ENCODE results near the gene RUNX2. TPM values are rescaled to one million over a fixed set of nuclear protein-coding genes. Genes with fewer than 3 reads are reported as not detected.
A peak's percentile ranks its signal among the peaks of the same experiment; 100 is the strongest.

RUNX2 gene
- total and polyA plus RNA-seq, 9 donors, result 0.34 to 2.0 (median 0.67) TPM

DNA sequence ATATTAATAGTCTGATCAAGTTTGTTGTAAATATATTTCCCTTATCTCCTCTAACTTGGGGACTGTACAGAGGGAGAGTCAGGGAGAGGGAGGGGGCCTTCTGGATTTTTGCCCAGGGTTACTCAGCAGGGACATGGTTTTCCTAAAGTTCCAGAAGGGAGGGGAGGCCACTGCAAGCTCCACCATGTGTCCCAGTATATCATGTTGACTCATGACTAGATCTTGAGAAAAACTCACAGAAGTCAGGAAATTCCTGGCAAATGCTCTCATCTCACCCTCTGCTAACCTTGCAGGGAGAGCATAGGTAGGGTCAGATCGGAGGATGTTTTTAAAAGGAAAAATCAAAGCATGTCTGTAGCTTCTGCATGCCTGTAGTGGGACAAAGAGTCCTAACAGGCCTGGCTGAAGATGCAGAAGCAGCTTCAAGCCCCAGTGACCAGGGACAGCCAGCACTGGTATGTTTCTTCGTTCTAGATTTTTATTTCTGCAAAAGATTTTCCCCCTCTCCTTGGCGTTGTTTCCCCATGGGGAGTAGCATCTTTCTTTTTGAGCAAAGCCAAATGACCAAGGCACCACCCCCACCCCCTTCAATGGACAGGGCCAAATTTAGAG, 322.5 kb downstream of the RUNX2 start:
- Histone ChIP-seq H3K36me3 (ENCODE audit: control insufficient read depth, insufficient read depth, low read length) (no peaks in the 10 kb centered on the region), H3K27me3 (ENCODE audit: control insufficient read depth, insufficient read depth, low read length) (no peaks in the 10 kb centered on the region), H3K27ac (ENCODE audit: low read length) (no peak overlapping the region), H3K9me3 (replicated peaks; ENCODE audit: control insufficient read depth, low read depth, low read length) (no peaks in the 10 kb centered on the region), H3K4me3 (ENCODE audit: low read length) (no peak overlapping the region), H3K4me1 (ENCODE audit: control insufficient read depth, insufficient read depth, low read length) (peaks cover 22% of the 10 kb centered on the region)
- DNase-seq, result peak; percentile 19
- WGBS (ENCODE audit: insufficient coverage), result no CpG with 5 or more reads among the region's 3 CpGs

DNA sequence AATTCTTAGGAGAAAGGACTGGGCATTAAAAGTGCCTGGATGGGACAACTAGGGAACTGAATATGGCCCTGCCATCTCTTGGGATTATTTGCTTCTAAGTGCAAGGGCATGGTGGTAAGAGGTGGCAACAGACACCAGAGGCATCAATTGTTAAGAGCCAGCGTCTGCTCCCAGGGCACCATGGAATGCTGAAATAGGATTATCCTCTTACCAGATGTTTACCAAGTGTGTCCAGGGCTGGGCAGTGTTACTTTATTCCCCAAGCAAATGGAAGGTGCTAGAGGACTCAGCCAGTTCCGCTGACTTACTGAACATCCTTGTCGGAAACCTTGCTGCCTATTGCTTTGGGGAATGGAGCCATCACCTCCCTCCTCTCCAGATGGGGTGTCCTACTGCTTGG, 323.2 kb downstream of the RUNX2 start:
- Histone ChIP-seq H3K27me3 (ENCODE audit: control insufficient read depth, insufficient read depth, low read length) (no peaks in the 10 kb centered on the region), H3K36me3 (ENCODE audit: control insufficient read depth, insufficient read depth, low read length) (no peaks in the 10 kb centered on the region), H3K27ac (ENCODE audit: low read length) (no peak overlapping the region), H3K4me1 (ENCODE audit: control insufficient read depth, insufficient read depth, low read length) (peaks cover 22% of the 10 kb centered on the region), H3K4me3 (ENCODE audit: low read length) (no peak overlapping the region), H3K9me3 (replicated peaks; ENCODE audit: control insufficient read depth, low read depth, low read length) (no peaks in the 10 kb centered on the region)
- no peak for DNase-seq
- WGBS (ENCODE audit: insufficient coverage), result 93% methylated on average over 2 of the region's 3 CpGs

DNA sequence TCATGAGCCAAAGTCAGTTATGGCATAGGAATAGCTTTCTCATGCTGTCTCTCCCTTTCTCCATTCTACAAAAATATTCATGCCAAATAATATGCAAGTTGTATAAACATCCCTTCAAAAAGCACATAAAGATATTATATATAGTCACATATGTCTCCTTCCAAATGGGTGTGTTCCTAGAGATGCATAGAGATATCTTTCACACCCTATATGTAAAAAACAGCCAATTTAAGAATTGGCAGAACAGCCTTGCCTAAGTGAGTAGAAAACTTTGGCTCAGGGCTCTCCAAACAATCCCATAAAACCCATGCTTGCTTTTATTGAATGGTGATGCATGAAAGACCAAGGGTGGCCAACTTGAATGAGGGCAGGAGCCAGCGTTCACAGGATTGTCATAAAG, 324.3 kb downstream of the RUNX2 start:
- DNase-seq, result no peak
- Histone ChIP-seq H3K36me3 (ENCODE audit: control insufficient read depth, insufficient read depth, low read length) (no peaks in the 10 kb centered on the region), H3K4me1 (ENCODE audit: control insufficient read depth, insufficient read depth, low read length) (peaks cover 17% of the 10 kb centered on the region), H3K27ac (ENCODE audit: low read length) (no peak overlapping the region), H3K9me3 (replicated peaks; ENCODE audit: control insufficient read depth, low read depth, low read length) (no peaks in the 10 kb centered on the region), H3K27me3 (ENCODE audit: control insufficient read depth, insufficient read depth, low read length) (no peaks in the 10 kb centered on the region), H3K4me3 (ENCODE audit: low read length) (no peak overlapping the region)
- no CpG with 5 or more reads among the region's 1 CpG for WGBS (ENCODE audit: insufficient coverage)

DNA sequence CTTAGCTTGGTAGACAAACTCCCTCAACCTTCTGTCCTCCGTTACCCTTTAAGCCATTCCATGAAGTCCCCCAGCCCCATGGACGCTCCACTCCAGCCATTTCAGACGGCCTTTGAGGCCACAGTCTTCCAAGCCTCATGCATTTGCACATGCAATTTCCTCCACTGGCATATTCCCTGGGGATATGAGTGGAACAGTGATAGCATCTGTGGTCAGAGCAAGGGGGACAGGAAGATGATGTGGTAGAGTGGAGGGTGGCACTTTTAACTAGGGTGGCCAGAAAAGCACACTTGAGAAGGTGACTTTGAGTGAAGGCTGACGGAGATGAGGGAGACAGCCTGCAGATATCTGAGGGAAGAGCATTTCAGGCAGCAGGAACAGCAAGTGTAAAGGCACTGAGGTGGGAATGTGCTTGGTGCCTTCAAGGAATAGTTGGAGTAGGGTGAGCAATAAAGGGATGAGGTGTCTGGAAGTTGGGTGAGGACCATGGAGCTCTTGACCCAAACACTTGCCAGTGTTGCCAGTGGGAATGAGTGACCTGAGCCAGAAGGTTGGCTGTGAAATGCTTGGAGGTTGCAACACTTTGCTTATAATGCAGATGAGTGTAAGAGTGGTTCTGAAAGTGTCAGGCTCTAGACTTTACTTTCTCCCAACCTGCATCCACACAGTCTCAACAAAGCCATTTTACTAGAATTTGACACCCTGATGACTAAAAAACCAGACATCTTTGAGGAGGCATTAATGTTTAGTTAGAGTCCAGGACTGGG, 325.2 kb downstream of the RUNX2 start:
- Histone ChIP-seq H3K27me3 (ENCODE audit: control insufficient read depth, insufficient read depth, low read length) (no peaks in the 10 kb centered on the region), H3K27ac (ENCODE audit: low read length) (no peak overlapping the region), H3K4me1 (ENCODE audit: control insufficient read depth, insufficient read depth, low read length) (peaks cover 10% of the 10 kb centered on the region), H3K36me3 (ENCODE audit: control insufficient read depth, insufficient read depth, low read length) (no peaks in the 10 kb centered on the region), H3K9me3 (replicated peaks; ENCODE audit: control insufficient read depth, low read depth, low read length) (no peaks in the 10 kb centered on the region), H3K4me3 (ENCODE audit: low read length) (no peak overlapping the region)
- 95% methylated on average over 2 of the region's 4 CpGs for WGBS (ENCODE audit: insufficient coverage)
- no peak for DNase-seq

DNA sequence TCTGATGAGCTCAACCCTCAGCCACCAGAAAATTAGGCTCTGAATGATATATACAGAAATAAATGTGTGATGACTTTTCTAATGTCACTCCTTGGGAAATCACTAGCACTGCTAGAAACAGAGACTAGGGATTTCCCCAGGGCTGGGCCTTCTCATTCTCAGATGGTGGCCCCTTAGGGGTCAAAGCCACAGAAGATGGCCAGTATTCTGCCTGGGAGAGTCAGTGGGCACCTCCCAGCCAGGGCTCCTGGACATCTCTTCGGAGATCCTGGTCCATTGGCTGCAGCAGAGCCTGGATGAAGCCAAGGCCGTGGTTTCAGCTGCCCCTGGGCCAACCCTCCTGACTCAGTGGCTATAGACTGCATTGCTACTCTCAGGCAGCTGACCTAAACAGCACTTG, 326.5 kb downstream of the RUNX2 start:
- H3K4me1 ChIP-seq (ENCODE audit: control insufficient read depth, insufficient read depth, low read length), result peaks cover 6% of the 10 kb centered on the region
- no peaks in the 10 kb centered on the region for H3K9me3 ChIP-seq (replicated peaks; ENCODE audit: control insufficient read depth, low read depth, low read length)
- DNase-seq, result no peak
- 94% methylated on average over 2 of the region's 2 CpGs for WGBS (ENCODE audit: insufficient coverage)
- H3K27me3 ChIP-seq (ENCODE audit: control insufficient read depth, insufficient read depth, low read length), result peaks cover 4% of the 10 kb centered on the region
- H3K27ac ChIP-seq (ENCODE audit: low read length), result no peak overlapping the region
- no peak overlapping the region for H3K4me3 ChIP-seq (ENCODE audit: low read length)
- no peaks in the 10 kb centered on the region for H3K36me3 ChIP-seq (ENCODE audit: control insufficient read depth, insufficient read depth, low read length)

DNA sequence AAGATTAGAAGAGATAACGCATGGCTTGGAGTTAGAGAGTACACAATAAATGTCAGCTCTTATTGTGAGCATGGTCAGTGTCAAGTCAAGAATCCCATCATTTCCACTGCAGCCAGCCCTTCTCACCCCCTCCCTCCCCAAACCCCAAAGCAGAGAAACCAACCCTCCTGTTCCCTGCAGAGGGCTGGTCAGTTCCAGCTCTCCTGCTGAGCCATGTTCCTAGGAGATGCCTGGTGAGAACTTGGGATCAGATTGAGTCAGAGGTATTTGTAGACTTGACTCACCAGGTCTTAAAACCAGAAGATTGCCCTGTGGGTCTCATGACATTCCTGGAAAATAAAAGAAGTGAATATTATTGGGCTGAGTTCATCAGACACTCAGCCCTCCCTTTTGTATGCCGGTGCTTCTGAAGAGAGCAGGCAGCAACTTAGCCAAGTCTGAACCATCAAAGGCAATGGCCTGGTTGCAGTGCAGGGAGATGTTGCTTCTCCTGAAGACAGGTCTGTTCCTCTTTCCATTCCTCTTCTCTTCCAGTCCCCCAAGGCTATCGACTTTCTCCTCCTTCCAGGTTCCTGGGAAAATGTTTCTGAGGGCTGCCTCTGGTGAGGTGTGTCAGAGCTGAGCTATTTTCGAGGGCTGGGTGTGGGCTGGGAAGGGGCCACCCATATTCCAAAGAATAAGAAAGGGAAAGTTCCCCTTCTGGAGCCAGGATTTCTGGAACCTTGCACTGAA, 327.8 kb downstream of the RUNX2 start:
- Histone ChIP-seq H3K4me3 (ENCODE audit: low read length) (no peak overlapping the region), H3K9me3 (replicated peaks; ENCODE audit: control insufficient read depth, low read depth, low read length) (no peaks in the 10 kb centered on the region), H3K4me1 (ENCODE audit: control insufficient read depth, insufficient read depth, low read length) (peaks cover under 1% of the 10 kb centered on the region), H3K27ac (ENCODE audit: low read length) (no peak overlapping the region), H3K36me3 (ENCODE audit: control insufficient read depth, insufficient read depth, low read length) (no peaks in the 10 kb centered on the region), H3K27me3 (ENCODE audit: control insufficient read depth, insufficient read depth, low read length) (peaks cover 4% of the 10 kb centered on the region)
- DNase-seq, result no peak
- no CpG with 5 or more reads among the region's 4 CpGs for WGBS (ENCODE audit: insufficient coverage)

DNA sequence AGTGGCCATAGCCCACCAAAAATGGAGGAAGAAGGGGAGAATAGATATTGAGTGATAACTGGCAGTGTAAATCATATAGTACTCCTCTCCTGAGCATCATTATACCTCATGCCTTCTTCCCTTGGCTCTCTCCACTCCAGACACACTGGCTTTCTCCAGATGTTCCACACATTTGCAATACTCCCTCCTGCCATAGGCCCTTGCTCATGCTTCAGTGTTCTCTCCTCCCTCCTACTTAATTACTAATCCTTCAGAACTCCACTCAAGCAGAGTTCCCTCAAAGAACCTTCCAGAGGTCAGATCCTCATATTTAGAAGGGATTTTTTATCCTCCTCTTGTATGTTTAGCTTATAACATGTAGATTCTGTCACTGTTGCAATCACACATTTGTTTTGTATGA, 329.1 kb downstream of the RUNX2 start:
- Histone ChIP-seq H3K9me3 (replicated peaks; ENCODE audit: control insufficient read depth, low read depth, low read length) (no peaks in the 10 kb centered on the region), H3K4me1 (ENCODE audit: control insufficient read depth, insufficient read depth, low read length) (no peaks in the 10 kb centered on the region), H3K27me3 (ENCODE audit: control insufficient read depth, insufficient read depth, low read length) (peaks cover 10% of the 10 kb centered on the region), H3K27ac (ENCODE audit: low read length) (no peak overlapping the region), H3K36me3 (ENCODE audit: control insufficient read depth, insufficient read depth, low read length) (no peaks in the 10 kb centered on the region), H3K4me3 (ENCODE audit: low read length) (no peak overlapping the region)
- DNase-seq, result no peak

DNA sequence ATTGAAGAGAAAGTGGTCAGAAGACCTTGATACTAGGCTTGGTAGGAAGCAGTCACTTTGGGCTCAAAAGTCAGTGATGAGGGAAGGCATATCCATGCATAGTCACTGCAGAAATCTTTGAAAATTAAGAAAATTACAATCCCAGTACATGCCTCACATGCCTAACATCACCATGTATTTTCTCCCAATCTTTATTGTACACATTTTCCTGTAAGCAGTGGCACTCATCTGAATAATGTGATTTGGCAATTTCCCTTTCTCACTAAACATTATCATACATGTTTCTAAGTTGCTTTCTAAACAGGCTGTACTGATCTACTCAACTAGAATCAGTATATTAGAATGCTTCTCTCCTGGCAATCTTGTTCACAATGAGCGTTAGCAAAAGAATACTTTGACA, 330.3 kb downstream of the RUNX2 start:
- DNase-seq, result no peak
- Histone ChIP-seq H3K4me3 (ENCODE audit: low read length) (no peak overlapping the region), H3K27me3 (ENCODE audit: control insufficient read depth, insufficient read depth, low read length) (peaks cover 22% of the 10 kb centered on the region), H3K9me3 (replicated peaks; ENCODE audit: control insufficient read depth, low read depth, low read length) (no peaks in the 10 kb centered on the region), H3K4me1 (ENCODE audit: control insufficient read depth, insufficient read depth, low read length) (peaks cover under 1% of the 10 kb centered on the region), H3K36me3 (ENCODE audit: control insufficient read depth, insufficient read depth, low read length) (no peaks in the 10 kb centered on the region), H3K27ac (ENCODE audit: low read length) (no peak overlapping the region)
- WGBS (ENCODE audit: insufficient coverage), result no CpG with 5 or more reads among the region's 1 CpG

DNA sequence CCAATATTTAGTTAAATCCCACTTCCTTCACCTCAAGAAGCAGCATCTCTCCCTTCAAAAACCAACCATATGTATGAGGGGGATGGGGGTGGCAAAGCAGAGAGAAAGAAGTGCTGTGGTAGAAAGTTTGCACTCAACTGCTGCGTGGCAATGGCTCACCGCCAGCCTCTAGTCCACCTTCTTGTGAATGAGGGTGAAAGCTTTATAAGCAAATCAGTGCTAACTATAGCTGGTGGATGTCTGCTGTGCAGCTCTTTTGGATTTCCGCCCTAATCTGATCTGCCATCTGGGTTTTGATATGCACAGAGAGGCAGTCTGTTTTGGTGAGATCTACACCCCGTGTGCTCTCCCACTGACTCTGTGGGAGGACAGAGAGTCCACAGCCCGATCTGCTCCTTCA, 330.8 kb downstream of the RUNX2 start:
- H3K27ac ChIP-seq (ENCODE audit: low read length), result no peak overlapping the region
- no peak overlapping the region for H3K4me3 ChIP-seq (ENCODE audit: low read length)
- no peaks in the 10 kb centered on the region for H3K36me3 ChIP-seq (ENCODE audit: control insufficient read depth, insufficient read depth, low read length)
- no peaks in the 10 kb centered on the region for H3K9me3 ChIP-seq (replicated peaks; ENCODE audit: control insufficient read depth, low read depth, low read length)
- WGBS (ENCODE audit: insufficient coverage), result 75% methylated on average over 4 of the region's 5 CpGs
- DNase-seq, result no peak
- H3K27me3 ChIP-seq (ENCODE audit: control insufficient read depth, insufficient read depth, low read length), result peaks cover 28% of the 10 kb centered on the region
- peaks cover 7% of the 10 kb centered on the region for H3K4me1 ChIP-seq (ENCODE audit: control insufficient read depth, insufficient read depth, low read length)

DNA sequence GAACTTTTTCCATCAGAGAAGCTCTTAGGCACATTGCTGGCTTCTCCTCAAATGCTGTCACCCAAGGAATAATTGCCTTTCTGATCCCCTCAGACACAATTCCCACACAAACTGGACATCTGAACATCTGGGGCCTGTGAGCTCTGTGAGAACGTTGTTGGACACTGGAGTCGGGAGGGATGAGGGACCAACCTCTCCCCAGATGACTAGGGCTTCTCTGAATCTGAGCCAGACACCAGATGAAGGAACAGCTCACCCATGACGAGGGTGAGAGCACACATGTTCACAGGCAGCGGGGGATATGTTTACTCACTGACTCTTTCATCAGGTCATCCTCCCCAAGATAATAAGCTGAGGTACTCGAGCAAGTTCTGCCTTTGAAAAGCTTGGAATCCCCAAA, 333.5 kb downstream of the RUNX2 start:
- H3K36me3 ChIP-seq (ENCODE audit: control insufficient read depth, insufficient read depth, low read length), result no peaks in the 10 kb centered on the region
- H3K4me3 ChIP-seq (ENCODE audit: low read length), result no peak overlapping the region
- H3K27me3 ChIP-seq (ENCODE audit: control insufficient read depth, insufficient read depth, low read length), result peaks cover 45% of the 10 kb centered on the region
- H3K27ac ChIP-seq (ENCODE audit: low read length), result no peak overlapping the region
- no peaks in the 10 kb centered on the region for H3K9me3 ChIP-seq (replicated peaks; ENCODE audit: control insufficient read depth, low read depth, low read length)
- 65% methylated on average over 4 of the region's 5 CpGs for WGBS (ENCODE audit: insufficient coverage)
- no peak for DNase-seq
- H3K4me1 ChIP-seq (ENCODE audit: control insufficient read depth, insufficient read depth, low read length), result peaks cover 7% of the 10 kb centered on the region
